ENCODE measurements around the gene CYTH1. TPM values are rescaled to one million over a fixed set of nuclear protein-coding genes. Genes with fewer than 3 reads are reported as not detected.

The CYTH1 gene
- polyA plus RNA-seq, 1 of the 3 experiments (the other 2 are of a cell fraction), result 23.8 TPM

GRCh38 chr17:78734793-78735641 lies 47.1 kb downstream of the CYTH1 start (continued):
- TF ChIP-seq FOXJ3 (CRISPR knock-in tag; IDR thresholded peaks at IDR 0.05) (no peak), NFIC (IDR thresholded peaks at IDR 0.05; ENCODE audit: borderline replicate concordance) (no peak)

GRCh38 chr17:78732354-78732753 lies 49.7 kb downstream of the CYTH1 start:
- peaks cover 24 to 34% of the 10 kb centered on the region in 2 experiments for H3K4me1 ChIP-seq (ENCODE audit: control insufficient read depth in 1 of 2, insufficient read depth in 2 of 2, low read depth in 1 of 2, low read length in 1 of 2)
- peaks cover 13% of the 10 kb centered on the region for H3F3A ChIP-seq (replicated peaks; ENCODE audit: insufficient read depth)
- no peaks in the 10 kb centered on the region for H3K27me3 ChIP-seq (ENCODE audit: insufficient read depth)
- H3K36me3 ChIP-seq (replicated peaks in 1 of 2; ENCODE audit: control insufficient read depth in 1 of 2, insufficient read depth in 2 of 2, low read length in 1 of 2), result no peaks in the 10 kb centered on the region
- peaks cover 84% of the 10 kb centered on the region for H3K79me2 ChIP-seq (ENCODE audit: insufficient read depth)
- no peak overlapping the region for H3K4me3 ChIP-seq (ENCODE audit: low read depth in 2 of 2, low read length in 1 of 2)
- no peaks in the 10 kb centered on the region for H3K9me2 ChIP-seq
- H3K9me3 ChIP-seq, result no peaks in the 10 kb centered on the region
- no peak overlapping the region for H3K27ac ChIP-seq (ENCODE audit: low read depth in 2 of 2, low read length in 1 of 2)
- no peak overlapping the region for H2AFZ ChIP-seq (ENCODE audit: low read depth)
- POLR2A ChIA-PET, result interaction anchor here (1.0 kb wide), 1 partner anchor 164 kb away, joined by 3 read pairs; no protein-coding TSS in a partner anchor
- no peak for DNase-seq
- WGBS (ENCODE audit: low lambda C conversion rate), result 96% methylated on average over 1 of the region's 1 CpG
- no peak for TF ChIP-seq TAF1 (IDR thresholded peaks at IDR 0.05; ENCODE audit: borderline replicate concordance, low read depth, low read length)
- TF ChIP-seq FOSL2 (IDR thresholded peaks at IDR 0.05; ENCODE audit: borderline replicate concordance, low read depth), result no peak
- no peak for TF ChIP-seq REST (IDR thresholded peaks at IDR 0.05; ENCODE audit: low read depth, low read length)
- no peak for TF ChIP-seq SMC3 (IDR thresholded peaks at IDR 0.05; ENCODE audit: low read depth, low read length)
- no peak for TF ChIP-seq ZBTB33 (IDR thresholded peaks at IDR 0.05; ENCODE audit: borderline replicate concordance, low read depth)
- no peak for TF ChIP-seq MEF2A (IDR thresholded peaks at IDR 0.05; ENCODE audit: borderline replicate concordance, low read depth)
- TF ChIP-seq RAD21 (IDR thresholded peaks at IDR 0.05; ENCODE audit: low read length), result no peak
- TF ChIP-seq GATA2 (CRISPR knock-in tag; IDR thresholded peaks at IDR 0.05), result no peak
- TF ChIP-seq MXI1 (IDR thresholded peaks at IDR 0.05; ENCODE audit: low read depth, low read length), result no peak
- no peak for TF ChIP-seq MAX (IDR thresholded peaks at IDR 0.05; ENCODE audit: low read depth)
- TF ChIP-seq SIN3A (IDR thresholded peaks at IDR 0.05; ENCODE audit: borderline replicate concordance, low read depth, low read length), result no peak
- TF ChIP-seq EZH2phosphoT487 (IDR thresholded peaks at IDR 0.05; ENCODE audit: borderline replicate concordance, low read depth), result no peak
- no peak for TF ChIP-seq FOXM1 (IDR thresholded peaks at IDR 0.05; ENCODE audit: low read depth)
- no peak for TF ChIP-seq TEAD4 (IDR thresholded peaks at IDR 0.05; ENCODE audit: borderline replicate concordance, insufficient read depth)
- TF ChIP-seq NFIC (IDR thresholded peaks at IDR 0.05; ENCODE audit: borderline replicate concordance), result no peak
- no peak for TF ChIP-seq RCOR1 (IDR thresholded peaks at IDR 0.05; ENCODE audit: low read length)
- TF ChIP-seq JUND (IDR thresholded peaks at IDR 0.05), result no peak
- TF ChIP-seq YY1 (IDR thresholded peaks at IDR 0.05; ENCODE audit: low read depth), result no peak
- TF ChIP-seq POLR2AphosphoS5 (IDR thresholded peaks at IDR 0.05; ENCODE audit: low read depth, low read length), result no peak
- no peak for TF ChIP-seq GABPA (IDR thresholded peaks at IDR 0.05; ENCODE audit: low read depth)
- 0 out of 2 replicates have a peak, but pooled peaks cover 4% of the 10 kb centered on the region for H4K20me1 ChIP-seq (ENCODE audit: insufficient read depth)
- CTCF ChIA-PET, result interaction anchor here (1.2 to 13.4 kb wide), 4 partner anchors 7 to 23 kb away, joined by 3 to 104 read pairs (median 54); no protein-coding TSS in a partner anchor
- no peak overlapping the region for H3K4me2 ChIP-seq
- H3K9ac ChIP-seq, result no peak overlapping the region
